HCT116 (cell line): Measurements from ENCODE around the gene ZNF586. TPM values are rescaled to one million over a fixed set of nuclear protein-coding genes. Genes with fewer than 3 reads are reported as not detected.

Source experiments
- total RNA-seq: library from RNA; stranded (reverse); gene quantifications from one replicate; pipeline ENCODE4 v1.2.1, GENCODE V29; 2021; ENCODE audit not compliant: unreplicated experiment

The ZNF586 gene
- total RNA-seq, 1 experiment from 2014 or later: 3.5 TPM

Other genes starting within 250 kb of the ZNF586 start
- not detected for gene ZNF549, start 242.3 kb upstream of the ZNF586 start, total RNA-seq
- gene ZNF550, start 209.8 kb upstream of the ZNF586 start, total RNA-seq: 3.1 TPM
- 4.0 TPM for gene ZNF416, start 190.8 kb upstream of the ZNF586 start, total RNA-seq
- not detected for gene ZIK1, start 185.5 kb upstream of the ZNF586 start, total RNA-seq
- 3.8 TPM for gene ZNF530, start 169.8 kb upstream of the ZNF586 start, total RNA-seq
- gene ZNF134, start 155.4 kb upstream of the ZNF586 start, total RNA-seq: 8.4 TPM
- gene ZNF211, start 136.5 kb upstream of the ZNF586 start, total RNA-seq: 6.7 TPM
- not detected for gene ZSCAN4, start 100.7 kb upstream of the ZNF586 start, total RNA-seq
- 10.8 TPM for gene ZNF551, start 87.7 kb upstream of the ZNF586 start, total RNA-seq
- 0.10 TPM for gene ZNF154, start 60.5 kb upstream of the ZNF586 start, total RNA-seq
- not detected for gene ZNF671, start 42.1 kb upstream of the ZNF586 start, total RNA-seq
- gene ZNF776, start 22.9 kb upstream of the ZNF586 start, total RNA-seq: 8.6 TPM
- 7.1 TPM for gene ZNF552, start 45.2 kb downstream of the ZNF586 start, total RNA-seq
- gene ZNF587B, start 60.6 kb downstream of the ZNF586 start, total RNA-seq: 14.1 TPM
- gene ZNF587, start 80.2 kb downstream of the ZNF586 start, total RNA-seq: 25.9 TPM
- 2.5 TPM for gene ZNF814, start 119.4 kb downstream of the ZNF586 start, total RNA-seq
- gene ZNF417, start 146.9 kb downstream of the ZNF586 start, total RNA-seq: 6.8 TPM
- not detected for gene ZNF418, start 165.7 kb downstream of the ZNF586 start, total RNA-seq
- gene ZNF256, start 178.0 kb downstream of the ZNF586 start, total RNA-seq: not detected
- gene C19orf18, start 204.9 kb downstream of the ZNF586 start, total RNA-seq: not detected
- gene ZNF606, start 233.1 kb downstream of the ZNF586 start, total RNA-seq: 0.05 TPM